SK-N-SH (cell line): ENCODE results near the gene PEAK1. TPM values are rescaled to one million over a fixed set of nuclear protein-coding genes. Genes with fewer than 3 reads are reported as not detected.

Source experiments
- CTCF ChIA-PET: fragments of 300-600, 350-600 bp; formaldehyde crosslinking; extraction: SDS; loops from one replicate; lab custom pipeline; 2021; lab: Yijun Ruan, JAX
- POLR2A ChIA-PET: fragments of 350-600 bp; sonication (Branson Sonifier 250); formaldehyde crosslinking; extraction: SDS; loops from one replicate; lab custom pipeline; 2020; ENCODE audit warnings: antibody characterized with exemption, inconsistent platforms; lab: Yijun Ruan, JAX
- DNase-seq: peaks from one replicate; pipeline ENCODE4 v3.0.0; 2012
- H2AFZ ChIP-seq: fragments of 200-600 bp; sonication (generic); 2 replicates; pipeline ENCODE4 v1.8.1; 2016; ENCODE audit warnings: antibody characterized with exemption, mild to moderate bottlenecking, low read depth
- H3F3A ChIP-seq: fragments of 200-600 bp; sonication (generic); replicated peaks from 2 replicates; pipeline ENCODE3; 2016; ENCODE audit warnings: antibody characterized with exemption, mild to moderate bottlenecking; ENCODE audit not compliant: insufficient read depth
- H3K27ac ChIP-seq, 2 experiments: fragments of 200-500 bp in 1 of 2; fragments of 200-600 bp in 1 of 2; sonication (Bioruptor generic) in 1 of 2; sonication (generic), shearing (Covaris generic) in 1 of 2; 2 replicates each; pipeline versions ENCODE4 v1.5.1 to v1.6.1; 2014 to 2016; ENCODE audit warnings: low read depth in 2 of 2, inconsistent platforms in 1 of 2, low read length in 1 of 2, mild to moderate bottlenecking in 1 of 2, mixed read lengths in 1 of 2
- H3K27me3 ChIP-seq: fragments of 200-600 bp; sonication (generic), shearing (Covaris generic); 2 replicates; pipeline ENCODE4 v1.6.1; 2016; ENCODE audit warnings: mixed run types; ENCODE audit not compliant: insufficient read depth
- H3K36me3 ChIP-seq, 2 experiments: fragments of 200-500 bp in 1 of 2; fragments of 200-600 bp in 1 of 2; sonication (Bioruptor generic) in 1 of 2; sonication (generic) in 1 of 2; replicated peaks in 1 of 2; 2 replicates each; pipeline versions ENCODE3 to v1.5.1; 2014 to 2016; ENCODE audit warnings: low read length in 1 of 2, mild to moderate bottlenecking in 1 of 2; ENCODE audit not compliant: insufficient read depth in 2 of 2, control insufficient read depth in 1 of 2
- H3K4me1 ChIP-seq, 2 experiments: fragments of 200-500 bp in 1 of 2; fragments of 200-600 bp in 1 of 2; sonication (Bioruptor generic) in 1 of 2; sonication (generic), shearing (Covaris generic) in 1 of 2; 2 replicates each; pipeline versions ENCODE4 v1.5.1 to v1.6.1; 2014 to 2016; ENCODE audit warnings: low read depth in 1 of 2, low read length in 1 of 2, mixed run types in 1 of 2; ENCODE audit not compliant: insufficient read depth in 2 of 2, control insufficient read depth in 1 of 2
- H3K4me2 ChIP-seq: fragments of 200-600 bp; sonication (generic), shearing (Covaris generic); 2 replicates; pipeline ENCODE4 v1.6.1; 2017; ENCODE audit warnings: mixed run types
- H3K4me3 ChIP-seq, 2 experiments: fragments of 200-500 bp in 1 of 2; fragments of 200-600 bp in 1 of 2; sonication (Bioruptor generic) in 1 of 2; sonication (generic), shearing (Covaris generic) in 1 of 2; 2 replicates each; pipeline versions ENCODE4 v1.5.1 to v1.8.1; 2014 to 2016; ENCODE audit warnings: low read depth in 2 of 2, inconsistent platforms in 1 of 2, low read length in 1 of 2, mild to moderate bottlenecking in 1 of 2, mixed read lengths in 1 of 2, moderate library complexity in 1 of 2
- H3K79me2 ChIP-seq: fragments of 200-600 bp; sonication (generic); 2 replicates; pipeline ENCODE4 v1.8.1; 2017; ENCODE audit warnings: mild to moderate bottlenecking; ENCODE audit not compliant: insufficient read depth
- H3K9ac ChIP-seq: fragments of 200-600 bp; sonication (generic); 2 replicates; pipeline ENCODE4 v1.6.1; 2017; ENCODE audit warnings: mixed run types
- H3K9me2 ChIP-seq: fragments of 200-600 bp; sonication (generic); 2 replicates; pipeline ENCODE4 v1.6.1; 2017; ENCODE audit warnings: mixed run types
- H3K9me3 ChIP-seq: fragments of 200-600 bp; sonication (generic); 2 replicates; pipeline ENCODE4 v1.6.1; 2017; ENCODE audit warnings: mixed run types, mild to moderate bottlenecking, moderate library complexity
- H4K20me1 ChIP-seq: fragments of 200-600 bp; sonication (generic); 2 replicates; pipeline ENCODE4 v1.6.1; 2017; ENCODE audit warnings: mild to moderate bottlenecking, mixed run types; ENCODE audit not compliant: insufficient read depth
- CHD2 ChIP-seq: fragments of 150-350 bp; IDR thresholded peaks from 2 replicates; pipeline ENCODE4 v1.6.1; 2018; ENCODE audit warnings: low read length; ENCODE audit not compliant: partially characterized antibody
- CTCF ChIP-seq: fragments of 200-600 bp; sonication (generic); IDR thresholded peaks from 2 replicates; pipeline ENCODE4 v1.6.1; 2017; ENCODE audit warnings: antibody characterized with exemption, mild to moderate bottlenecking, moderate library complexity
- EZH2phosphoT487 ChIP-seq: fragments of 200-600 bp; sonication (generic); IDR thresholded peaks from 2 replicates; pipeline ENCODE4 v1.6.1; 2017; ENCODE audit warnings: low read depth, mixed run types, mild to moderate bottlenecking, antibody characterized with exemption, moderate library complexity, borderline replicate concordance
- FOSL2 ChIP-seq: IDR thresholded peaks from 2 replicates; pipeline ENCODE4 v1.4.0; 2012; ENCODE audit warnings: low read depth, mild to moderate bottlenecking, moderate library complexity, borderline replicate concordance
- FOXM1 ChIP-seq: IDR thresholded peaks from 2 replicates; pipeline ENCODE4 v1.4.0; 2012; ENCODE audit warnings: low read depth, mild to moderate bottlenecking
- GABPA ChIP-seq: IDR thresholded peaks from 2 replicates; pipeline ENCODE4 v1.4.0; 2012; ENCODE audit warnings: low read depth, mild to moderate bottlenecking
- GATA2 ChIP-seq: sonication (generic); formaldehyde crosslinking; IDR thresholded peaks from 2 replicates; pipeline ENCODE4 v1.5.0; 2020; ENCODE audit warnings: mild to moderate bottlenecking, missing genetic modification reagents
- MXI1 ChIP-seq: IDR thresholded peaks from 2 replicates; pipeline ENCODE4 v1.6.1; 2012; ENCODE audit warnings: mild to moderate bottlenecking, low read depth, low read length, improper control_type of control experiment
- NFIC ChIP-seq: IDR thresholded peaks from 2 replicates; pipeline ENCODE4 v1.4.0; 2012; ENCODE audit warnings: borderline replicate concordance
- POLR2AphosphoS5 ChIP-seq: IDR thresholded peaks from 2 replicates; pipeline ENCODE4 v1.6.1; 2012; ENCODE audit warnings: low read depth, low read length
- RAD21 ChIP-seq: IDR thresholded peaks from 2 replicates; pipeline ENCODE4 v1.6.1; 2012; ENCODE audit warnings: mild to moderate bottlenecking, low read length
- RCOR1 ChIP-seq: fragments of 150-350 bp; IDR thresholded peaks from 2 replicates; pipeline ENCODE4 v1.6.1; 2017; ENCODE audit warnings: antibody characterized with exemption, low read length
- RXRA ChIP-seq: IDR thresholded peaks from 2 replicates; pipeline ENCODE4 v1.4.0; 2012; ENCODE audit warnings: low read depth, mild to moderate bottlenecking, borderline replicate concordance
- TAF1 ChIP-seq: IDR thresholded peaks from 2 replicates; pipeline ENCODE4 v1.6.1; 2012; ENCODE audit warnings: low read depth, mild to moderate bottlenecking, low read length, moderate library complexity, borderline replicate concordance
- TCF12 ChIP-seq: IDR thresholded peaks from 2 replicates; pipeline ENCODE4 v1.4.0; 2012
- TEAD4 ChIP-seq: IDR thresholded peaks from 2 replicates; pipeline ENCODE4 v1.4.0; 2012; ENCODE audit warnings: mild to moderate bottlenecking, borderline replicate concordance; ENCODE audit not compliant: insufficient read depth
- ZBTB33 ChIP-seq: IDR thresholded peaks from 2 replicates; pipeline ENCODE4 v1.4.0; 2012; ENCODE audit warnings: low read depth, borderline replicate concordance
- WGBS: methylation state at CpG from one replicate; pipeline ENCODE4 v1.1.6; 2017; ENCODE audit warnings: low lambda C conversion rate; 5-methylcytosine and 5-hydroxymethylcytosine counted together
- polyA plus RNA-seq, 3 experiments: library from polyadenylated mRNA; depleted of rRNA; stranded (reverse); fragments of >200 nt; gene quantifications; 2 replicates each; pipeline ENCODE4 v1.2.3, GENCODE V29; 2012
- TF ChIP-seq, protein P1 (sequence below): IDR thresholded peaks from 2 replicates; pipeline ENCODE4; 2012
- TF ChIP-seq, protein P2 (sequence below): fragments of 150-350 bp; IDR thresholded peaks from 2 replicates; pipeline ENCODE4 v1.6.1; 2016; ENCODE audit warnings: mild to moderate bottlenecking, low read depth, low read length
- TF ChIP-seq, protein P3 (sequence below): IDR thresholded peaks from 2 replicates; pipeline ENCODE4 v1.4.0; 2012; ENCODE audit warnings: low read depth

Gene PEAK1
- polyA plus RNA-seq, 1 of the 3 experiments (the other 2 are of a cell fraction), result 9.0 TPM

GRCh38 chr15:77069521-77070121 lies 350.3 kb downstream of the PEAK1 start:
- ChIA-PET CTCF (interaction anchor here (1.0 to 1.8 kb wide), 3 partner anchors 10 to 474 kb away, joined by 3 to 6 read pairs (median 4); no protein-coding TSS in a partner anchor), POLR2A (interaction anchor here (0.6 to 1.0 kb wide), 2 partner anchors 10 to 18 kb away, joined by 3 read pairs; no protein-coding TSS in a partner anchor)
- peaks cover 13% of the 10 kb centered on the region for H3F3A ChIP-seq
- TF ChIP-seq, protein P1, sequence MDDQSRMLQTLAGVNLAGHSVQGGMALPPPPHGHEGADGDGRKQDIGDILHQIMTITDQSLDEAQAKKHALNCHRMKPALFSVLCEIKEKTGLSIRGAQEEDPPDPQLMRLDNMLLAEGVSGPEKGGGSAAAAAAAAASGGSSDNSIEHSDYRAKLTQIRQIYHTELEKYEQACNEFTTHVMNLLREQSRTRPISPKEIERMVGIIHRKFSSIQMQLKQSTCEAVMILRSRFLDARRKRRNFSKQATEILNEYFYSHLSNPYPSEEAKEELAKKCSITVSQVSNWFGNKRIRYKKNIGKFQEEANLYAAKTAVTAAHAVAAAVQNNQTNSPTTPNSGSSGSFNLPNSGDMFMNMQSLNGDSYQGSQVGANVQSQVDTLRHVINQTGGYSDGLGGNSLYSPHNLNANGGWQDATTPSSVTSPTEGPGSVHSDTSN, result no peak
- TF ChIP-seq RXRA (no peak), TCF12 (no peak)
- peak overlapping the region; percentile 94 for H3K4me2 ChIP-seq
- no peak overlapping the region; the same call in none of the 2 replicates for H2AFZ ChIP-seq
- no peak for DNase-seq
- H3K79me2 ChIP-seq, result peaks cover 59% of the 10 kb centered on the region
- peak overlapping the region; percentile 87 to 97 for H3K4me3 ChIP-seq
- 44% methylated on average over 13 of the region's 13 CpGs for WGBS
- H3K36me3 ChIP-seq, result peaks cover 9 to 11% of the 10 kb centered on the region in 2 experiments
- H4K20me1 ChIP-seq, result peaks cover 54% of the 10 kb centered on the region
- H3K9ac ChIP-seq, result peak overlapping the region; percentile 90
- peak overlapping the region in 1 of 2 experiments; percentile 79; a peak in 3 of 4 replicates for H3K27ac ChIP-seq
- no peaks in the 10 kb centered on the region for H3K27me3 ChIP-seq
- H3K9me2 ChIP-seq, result no peaks in the 10 kb centered on the region
- peaks cover 14 to 17% of the 10 kb centered on the region in 2 experiments; a peak in 3 of 4 replicates for H3K4me1 ChIP-seq
- H3K9me3 ChIP-seq, result no peaks in the 10 kb centered on the region

- H3K79me2 ChIP-seq, result peaks cover 68% of the 10 kb centered on the region
- no peak overlapping the region for H3K9ac ChIP-seq
- H4K20me1 ChIP-seq, result peaks cover 63% of the 10 kb centered on the region
- H2AFZ ChIP-seq, result no peak overlapping the region
- CTCF ChIA-PET, result interaction anchor here (1.0 to 1.8 kb wide), 3 partner anchors 9 to 475 kb away, joined by 3 to 6 read pairs (median 4); no protein-coding TSS in a partner anchor
- no peak overlapping the region for H3K4me3 ChIP-seq
- POLR2A ChIA-PET, result interaction anchor here (1.3 kb wide), 1 partner anchor 13 kb away, joined by 3 read pairs; no protein-coding TSS in a partner anchor
- H3K27ac ChIP-seq, result no peak overlapping the region
- WGBS, result 98% methylated on average over 7 of the region's 7 CpGs
- DNase-seq, result no peak
- H3K27me3 ChIP-seq, result no peaks in the 10 kb centered on the region
- peaks cover 14 to 21% of the 10 kb centered on the region in 2 experiments; a peak in 3 of 4 replicates for H3K4me1 ChIP-seq
- no peak for TF ChIP-seq ZBTB33
- TF ChIP-seq TAF1, result no peak
- TF ChIP-seq, protein P2, sequence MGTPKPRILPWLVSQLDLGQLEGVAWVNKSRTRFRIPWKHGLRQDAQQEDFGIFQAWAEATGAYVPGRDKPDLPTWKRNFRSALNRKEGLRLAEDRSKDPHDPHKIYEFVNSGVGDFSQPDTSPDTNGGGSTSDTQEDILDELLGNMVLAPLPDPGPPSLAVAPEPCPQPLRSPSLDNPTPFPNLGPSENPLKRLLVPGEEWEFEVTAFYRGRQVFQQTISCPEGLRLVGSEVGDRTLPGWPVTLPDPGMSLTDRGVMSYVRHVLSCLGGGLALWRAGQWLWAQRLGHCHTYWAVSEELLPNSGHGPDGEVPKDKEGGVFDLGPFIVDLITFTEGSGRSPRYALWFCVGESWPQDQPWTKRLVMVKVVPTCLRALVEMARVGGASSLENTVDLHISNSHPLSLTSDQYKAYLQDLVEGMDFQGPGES, result no peak
- TF ChIP-seq RXRA, result no peak
- TF ChIP-seq CHD2, result no peak
- TF ChIP-seq FOXM1, result no peak
- TF ChIP-seq CTCF, result no peak
- no peak for TF ChIP-seq RAD21
- TF ChIP-seq, protein P3, sequence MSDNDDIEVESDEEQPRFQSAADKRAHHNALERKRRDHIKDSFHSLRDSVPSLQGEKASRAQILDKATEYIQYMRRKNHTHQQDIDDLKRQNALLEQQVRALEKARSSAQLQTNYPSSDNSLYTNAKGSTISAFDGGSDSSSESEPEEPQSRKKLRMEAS, result no peak
- TF ChIP-seq NFIC, result no peak
- no peak for TF ChIP-seq GABPA
- TF ChIP-seq POLR2AphosphoS5, result no peak
- TF ChIP-seq RCOR1, result no peak
- TF ChIP-seq EZH2phosphoT487, result no peak
- no peak for TF ChIP-seq GATA2 (CRISPR knock-in tag)
- TF ChIP-seq FOSL2, result no peak
- no peak for TF ChIP-seq TEAD4
- no peak for TF ChIP-seq MXI1
- no peaks in the 10 kb centered on the region for H3K9me3 ChIP-seq
- peaks cover 13 to 15% of the 10 kb centered on the region in 2 experiments for H3K36me3 ChIP-seq
- peaks cover 15% of the 10 kb centered on the region for H3F3A ChIP-seq
- no peaks in the 10 kb centered on the region for H3K9me2 ChIP-seq
- peak overlapping the region; percentile 94; the same call in 1 of the 2 replicates for H3K4me2 ChIP-seq
Measured at GRCh38 chr15:77068633-77069032, 351.3 kb downstream of the PEAK1 start.
